Panc1 (cell line): ENCODE results near the gene MRPL44. TPM values are rescaled to one million over a fixed set of nuclear protein-coding genes. Genes with fewer than 3 reads are reported as not detected.

Experiments used
- ATAC-seq: fragments of 200-7000 bp; cut with Tn5 transposase; 2 replicates; pipeline ENCODE4 v1.9.1; 2020; ENCODE audit warnings: mild to moderate bottlenecking, moderate library complexity
- BruUV-seq: library from RNA; stranded (reverse); fragments of 400-500 nt; replicated peaks from 2 replicates; lab custom pipeline; 2021; lab: Mats Ljungman, UMichigan
- CTCF ChIA-PET: fragments of 300-600 bp; sonication (Branson Sonifier 250); formaldehyde crosslinking; loops from one replicate; lab custom pipeline; 2022; ENCODE audit warnings: antibody characterized with exemption; lab: Charles Lee
- POLR2A ChIA-PET: fragments of 300-600 bp; sonication (Branson Sonifier 250); formaldehyde crosslinking; loops from one replicate; lab custom pipeline; 2022; ENCODE audit warnings: antibody characterized with exemption; lab: Charles Lee
- DNase-seq: peaks from one replicate; pipeline ENCODE4 v3.0.0-alpha.2; 2010; ENCODE audit warnings: low read depth, low spot score
- H3K27ac ChIP-seq: 2 replicates; pipeline ENCODE4 v1.5.1; 2011; ENCODE audit warnings: mild to moderate bottlenecking, low read length, inconsistent platforms
- H3K27me3 ChIP-seq: fragments of 200-500 bp; sonication (Bioruptor generic); 2 replicates; pipeline ENCODE4 v1.6.0; 2014; ENCODE audit warnings: low read length, inconsistent platforms; ENCODE audit not compliant: control insufficient read depth, insufficient read depth
- H3K36me3 ChIP-seq: fragments of 200-500 bp; sonication (Bioruptor generic); 2 replicates; pipeline ENCODE4 v1.5.1; 2014; ENCODE audit warnings: inconsistent platforms, mild to moderate bottlenecking, low read length, moderate library complexity; ENCODE audit not compliant: control insufficient read depth, insufficient read depth
- H3K4me1 ChIP-seq: 2 replicates; pipeline ENCODE4 v1.5.1; 2011; ENCODE audit warnings: inconsistent platforms, mild to moderate bottlenecking, low read length, moderate library complexity; ENCODE audit not compliant: control insufficient read depth, insufficient read depth
- H3K4me3 ChIP-seq, 2 experiments: 2 replicates each; pipeline ENCODE4 v1.5.1; 2011 to 2012; ENCODE audit warnings: low read depth in 2 of 2, low read length in 2 of 2, mild to moderate bottlenecking in 2 of 2, inconsistent platforms in 1 of 2, moderate library complexity in 1 of 2
- H3K9me3 ChIP-seq: fragments of 200-500 bp; sonication (Bioruptor generic); 2 replicates; pipeline ENCODE4 v1.5.1; 2014; ENCODE audit warnings: low read depth, mild to moderate bottlenecking, inconsistent platforms, low read length, moderate library complexity; ENCODE audit not compliant: control insufficient read depth, insufficient read depth
- POLR2AphosphoS5 ChIP-seq: IDR thresholded peaks from 2 replicates; pipeline ENCODE4 v1.6.1; 2012; ENCODE audit warnings: mild to moderate bottlenecking, low read depth, low read length, moderate library complexity
- SIN3A ChIP-seq: IDR thresholded peaks from 2 replicates; pipeline ENCODE4 v1.6.1; 2012; ENCODE audit warnings: low read depth, mild to moderate bottlenecking, low read length, moderate library complexity, borderline replicate concordance; ENCODE audit not compliant: insufficient read depth
- TCF7L2 ChIP-seq: IDR thresholded peaks from 2 replicates; pipeline ENCODE4 v1.6.1; 2011; ENCODE audit warnings: mild to moderate bottlenecking, low read depth, low read length, inconsistent platforms
- in situ Hi-C: cut with HindIII; loops from 2 replicates; pipeline ENCODE4 v1.10.0; 2016; ENCODE audit warnings: low sequenced_read_pairs, low pct_unique_long_range_greater_than_20kb
- intact Hi-C: fragments of 100-400 bp; cut with micrococcal nuclease; formaldehyde crosslinking; loops from one replicate; pipeline ENCODE4 v1.10.0; 2022; ENCODE audit not compliant: unreplicated experiment
- total RNA-seq: library from RNA; stranded (reverse); gene quantifications from one replicate; pipeline ENCODE4 v1.2.1, GENCODE V29; 2021; ENCODE audit not compliant: unreplicated experiment
- TF ChIP-seq, protein P1 (sequence below), 2 experiments: IDR thresholded peaks; 2 replicates each; pipeline ENCODE4 v1.6.1; 2011 to 2012; ENCODE audit warnings: low read depth in 2 of 2, control low read depth in 1 of 2, low read length in 1 of 2, mild to moderate bottlenecking in 1 of 2, moderate library complexity in 1 of 2; ENCODE audit not compliant: insufficient read depth in 1 of 2
- TF ChIP-seq, protein P2 (sequence below): fragments of 450-650 bp; IDR thresholded peaks from 2 replicates; pipeline ENCODE4 v1.5.1; 2017; ENCODE audit warnings: mild to moderate bottlenecking

MRPL44 gene
- total RNA-seq, 1 experiment from 2014 or later, result 27.8 TPM

- TF ChIP-seq, protein P1, sequence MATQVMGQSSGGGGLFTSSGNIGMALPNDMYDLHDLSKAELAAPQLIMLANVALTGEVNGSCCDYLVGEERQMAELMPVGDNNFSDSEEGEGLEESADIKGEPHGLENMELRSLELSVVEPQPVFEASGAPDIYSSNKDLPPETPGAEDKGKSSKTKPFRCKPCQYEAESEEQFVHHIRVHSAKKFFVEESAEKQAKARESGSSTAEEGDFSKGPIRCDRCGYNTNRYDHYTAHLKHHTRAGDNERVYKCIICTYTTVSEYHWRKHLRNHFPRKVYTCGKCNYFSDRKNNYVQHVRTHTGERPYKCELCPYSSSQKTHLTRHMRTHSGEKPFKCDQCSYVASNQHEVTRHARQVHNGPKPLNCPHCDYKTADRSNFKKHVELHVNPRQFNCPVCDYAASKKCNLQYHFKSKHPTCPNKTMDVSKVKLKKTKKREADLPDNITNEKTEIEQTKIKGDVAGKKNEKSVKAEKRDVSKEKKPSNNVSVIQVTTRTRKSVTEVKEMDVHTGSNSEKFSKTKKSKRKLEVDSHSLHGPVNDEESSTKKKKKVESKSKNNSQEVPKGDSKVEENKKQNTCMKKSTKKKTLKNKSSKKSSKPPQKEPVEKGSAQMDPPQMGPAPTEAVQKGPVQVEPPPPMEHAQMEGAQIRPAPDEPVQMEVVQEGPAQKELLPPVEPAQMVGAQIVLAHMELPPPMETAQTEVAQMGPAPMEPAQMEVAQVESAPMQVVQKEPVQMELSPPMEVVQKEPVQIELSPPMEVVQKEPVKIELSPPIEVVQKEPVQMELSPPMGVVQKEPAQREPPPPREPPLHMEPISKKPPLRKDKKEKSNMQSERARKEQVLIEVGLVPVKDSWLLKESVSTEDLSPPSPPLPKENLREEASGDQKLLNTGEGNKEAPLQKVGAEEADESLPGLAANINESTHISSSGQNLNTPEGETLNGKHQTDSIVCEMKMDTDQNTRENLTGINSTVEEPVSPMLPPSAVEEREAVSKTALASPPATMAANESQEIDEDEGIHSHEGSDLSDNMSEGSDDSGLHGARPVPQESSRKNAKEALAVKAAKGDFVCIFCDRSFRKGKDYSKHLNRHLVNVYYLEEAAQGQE (IDR thresholded peaks at IDR 0.05; ENCODE audit: insufficient read depth in 1 of 2, low read depth in 2 of 2, low read length in 1 of 2), result peak in 1 of 2 experiments; percentile 28; a peak in 1 of 4 replicates
Measured at GRCh38 chr2:224009605-224010315, 52.5 kb downstream of the MRPL44 start (continued).

- ATAC-seq, result no peak
- POLR2A ChIA-PET, result no interaction called here
- BruUV-seq, result no TSS peak
- Histone ChIP-seq H3K27ac (no peak overlapping the region), H3K9me3 (no peaks in the 10 kb centered on the region), H3K27me3 (no peaks in the 10 kb centered on the region), H3K4me3 (no peak overlapping the region), H3K36me3 (no peaks in the 10 kb centered on the region), H3K4me1 (no peaks in the 10 kb centered on the region)
- TF ChIP-seq POLR2AphosphoS5 (no peak), SIN3A (no peak), TCF7L2 (no peak)
- TF ChIP-seq, protein P2, sequence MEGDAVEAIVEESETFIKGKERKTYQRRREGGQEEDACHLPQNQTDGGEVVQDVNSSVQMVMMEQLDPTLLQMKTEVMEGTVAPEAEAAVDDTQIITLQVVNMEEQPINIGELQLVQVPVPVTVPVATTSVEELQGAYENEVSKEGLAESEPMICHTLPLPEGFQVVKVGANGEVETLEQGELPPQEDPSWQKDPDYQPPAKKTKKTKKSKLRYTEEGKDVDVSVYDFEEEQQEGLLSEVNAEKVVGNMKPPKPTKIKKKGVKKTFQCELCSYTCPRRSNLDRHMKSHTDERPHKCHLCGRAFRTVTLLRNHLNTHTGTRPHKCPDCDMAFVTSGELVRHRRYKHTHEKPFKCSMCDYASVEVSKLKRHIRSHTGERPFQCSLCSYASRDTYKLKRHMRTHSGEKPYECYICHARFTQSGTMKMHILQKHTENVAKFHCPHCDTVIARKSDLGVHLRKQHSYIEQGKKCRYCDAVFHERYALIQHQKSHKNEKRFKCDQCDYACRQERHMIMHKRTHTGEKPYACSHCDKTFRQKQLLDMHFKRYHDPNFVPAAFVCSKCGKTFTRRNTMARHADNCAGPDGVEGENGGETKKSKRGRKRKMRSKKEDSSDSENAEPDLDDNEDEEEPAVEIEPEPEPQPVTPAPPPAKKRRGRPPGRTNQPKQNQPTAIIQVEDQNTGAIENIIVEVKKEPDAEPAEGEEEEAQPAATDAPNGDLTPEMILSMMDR, result no peak
- TF ChIP-seq, protein P1 (IDR thresholded peaks at IDR 0.05; ENCODE audit: insufficient read depth in 1 of 2, low read depth in 2 of 2, low read length in 1 of 2), result no peak
- intact Hi-C loops, result no loop called here
- DNase-seq, result no peak
- CTCF ChIA-PET, result no interaction called here
- in situ Hi-C loops, result no loop called here
Measured at GRCh38 chr2:224011837-224012236, 54.6 kb downstream of the MRPL44 start.
